Measurements from ENCODE around the gene OR14K1.

DNA sequence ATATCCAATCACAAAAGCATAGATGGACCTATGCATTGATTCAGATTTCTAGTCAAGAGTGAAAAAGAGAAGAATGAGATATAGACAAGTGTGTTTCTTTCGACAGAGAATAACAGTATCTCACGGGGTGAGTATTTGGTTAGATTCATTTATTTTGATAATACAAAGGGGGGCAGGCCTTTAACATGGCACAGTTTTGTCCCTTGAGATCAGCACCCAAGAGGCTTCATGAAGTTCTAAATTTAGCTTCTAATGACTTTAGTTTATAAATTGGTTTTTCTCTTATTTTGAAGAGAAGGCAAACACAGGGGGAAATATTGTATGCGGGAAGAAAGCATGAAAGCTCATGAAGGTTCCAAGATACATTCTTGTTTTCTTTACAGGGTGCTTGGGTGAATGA, 22.0 kb downstream of the OR14K1 start, which contains the start of gene OR1C1:
- TF ChIP-seq, protein P1, sequence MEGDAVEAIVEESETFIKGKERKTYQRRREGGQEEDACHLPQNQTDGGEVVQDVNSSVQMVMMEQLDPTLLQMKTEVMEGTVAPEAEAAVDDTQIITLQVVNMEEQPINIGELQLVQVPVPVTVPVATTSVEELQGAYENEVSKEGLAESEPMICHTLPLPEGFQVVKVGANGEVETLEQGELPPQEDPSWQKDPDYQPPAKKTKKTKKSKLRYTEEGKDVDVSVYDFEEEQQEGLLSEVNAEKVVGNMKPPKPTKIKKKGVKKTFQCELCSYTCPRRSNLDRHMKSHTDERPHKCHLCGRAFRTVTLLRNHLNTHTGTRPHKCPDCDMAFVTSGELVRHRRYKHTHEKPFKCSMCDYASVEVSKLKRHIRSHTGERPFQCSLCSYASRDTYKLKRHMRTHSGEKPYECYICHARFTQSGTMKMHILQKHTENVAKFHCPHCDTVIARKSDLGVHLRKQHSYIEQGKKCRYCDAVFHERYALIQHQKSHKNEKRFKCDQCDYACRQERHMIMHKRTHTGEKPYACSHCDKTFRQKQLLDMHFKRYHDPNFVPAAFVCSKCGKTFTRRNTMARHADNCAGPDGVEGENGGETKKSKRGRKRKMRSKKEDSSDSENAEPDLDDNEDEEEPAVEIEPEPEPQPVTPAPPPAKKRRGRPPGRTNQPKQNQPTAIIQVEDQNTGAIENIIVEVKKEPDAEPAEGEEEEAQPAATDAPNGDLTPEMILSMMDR (conservative IDR thresholded peaks at IDR 0.05; ENCODE audit: low read depth in 2 of 2): no peak
- TF ChIP-seq EZH2phosphoT487 (IDR thresholded peaks at IDR 0.05; ENCODE audit: unreplicated experiment): no peak
